Vagina (tissue), 2 donors: ENCODE data around the gene FAM163B. TPM values are rescaled to one million over a fixed set of nuclear protein-coding genes. Genes with fewer than 3 reads are reported as not detected.

Experiments used
- DNase-seq, 2 donors: peaks; one replicate each; pipeline ENCODE4 v3.0.0-alpha.2; 2017; ENCODE audit errors: extremely low spot score in 2 of 2
- H3K27ac ChIP-seq: fragments of 200-600 bp; sonication (generic); one replicate; pipeline ENCODE4 v1.5.1; 2019
- H3K27me3 ChIP-seq: fragments of 200-600 bp; sonication (generic); one replicate; pipeline ENCODE4 v1.5.1; 2019
- H3K36me3 ChIP-seq, 2 donors: fragments of 200-600 bp; sonication (generic); one replicate each; pipeline ENCODE4 v1.5.1; 2017 to 2019
- H3K4me1 ChIP-seq: fragments of 200-600 bp; sonication (generic); one replicate; pipeline ENCODE4 v1.5.1; 2019
- H3K4me3 ChIP-seq, 2 donors: fragments of 200-600 bp; sonication (generic); 1 replicate in 1 of 2; 2 replicates in 1 of 2; pipeline ENCODE4 v1.5.1; 2016 to 2019
- H3K9me3 ChIP-seq: fragments of 200-600 bp; sonication (generic); one replicate; pipeline ENCODE4 v1.5.1; 2019
- CTCF ChIP-seq, 3 experiments: fragments of 450-650 bp in 2 of 3; fragments of 200-600 bp in 1 of 3; sonication (generic) in 1 of 3; IDR thresholded peaks; one replicate each; pipeline ENCODE4 v1.5.1; 2017 to 2019; ENCODE audit warnings: antibody characterized with exemption in 3 of 3, mild to moderate bottlenecking in 2 of 3, moderate library complexity in 2 of 3
- POLR2A ChIP-seq, 2 donors: fragments of 450-650 bp; IDR thresholded peaks; one replicate each; pipeline ENCODE4 v1.6.1; 2017; ENCODE audit warnings: antibody characterized with exemption in 2 of 2, mild to moderate bottlenecking in 2 of 2, moderate library complexity in 2 of 2
- POLR2AphosphoS5 ChIP-seq, 2 donors: sonication (generic); formaldehyde crosslinking; IDR thresholded peaks; one replicate each; pipeline ENCODE4 v1.9.0; 2017; ENCODE audit warnings: antibody characterized with exemption in 2 of 2, mild to moderate bottlenecking in 2 of 2, low read depth in 1 of 2; ENCODE audit not compliant: insufficient read depth in 1 of 2
- intact Hi-C: fragments of 100-400 bp; cut with DNase I; formaldehyde crosslinking; loops from one replicate; pipeline ENCODE4 v1.15.1; 2023
- total RNA-seq: library from RNA; depleted of rRNA; stranded (reverse); fragments of >200 nt; gene quantifications from one replicate; pipeline ENCODE4 v1.2.3, GENCODE V29; 2016

Gene FAM163B
- total RNA-seq: not detected

GRCh38 chr9:133609311-133610098 is at the start of gene FAM163B:
Gene FAM163B (minus strand): TSS chr9:133609389. CDS start chr9:133580223, 29,166 bp downstream.
- DNase-seq: no peak
- Histone ChIP-seq H3K27ac (no peak within 1 kb of the TSS), H3K4me1 (no peaks in the 10 kb centered on the region), H3K9me3 (no peaks in the 10 kb centered on the region), H3K36me3 (no peaks in the 10 kb centered on the region), H3K4me3 (no peak within 1 kb of the TSS), H3K27me3 (peaks cover 6% of the 10 kb centered on the region)
- TF ChIP-seq POLR2A (IDR thresholded peaks at IDR 0.05) (no peak), CTCF (IDR thresholded peaks at IDR 0.05) (no peak), POLR2AphosphoS5 (IDR thresholded peaks at IDR 0.05; ENCODE audit: insufficient read depth in 1 of 2, low read depth in 1 of 2) (no peak)
- intact Hi-C loops: no loop called here

GRCh38 chr9:133657120-133657661 is 48.0 kb upstream of the FAM163B start:
- H3K27me3 ChIP-seq: no peaks in the 10 kb centered on the region
- no peak overlapping the region for H3K27ac ChIP-seq
- H3K9me3 ChIP-seq: no peaks in the 10 kb centered on the region
- H3K4me1 ChIP-seq: peaks cover 21% of the 10 kb centered on the region
- DNase-seq: no peak
- H3K36me3 ChIP-seq: no peaks in the 10 kb centered on the region
- TF ChIP-seq POLR2A (IDR thresholded peaks at IDR 0.05) (no peak), POLR2AphosphoS5 (IDR thresholded peaks at IDR 0.05; ENCODE audit: insufficient read depth in 1 of 2, low read depth in 1 of 2) (no peak), CTCF (IDR thresholded peaks at IDR 0.05) (no peak)
- intact Hi-C loops: no loop called here
- H3K4me3 ChIP-seq: no peak overlapping the region

- H3K4me3 ChIP-seq: no peak overlapping the region
- H3K4me1 ChIP-seq: peaks cover 21% of the 10 kb centered on the region
- DNase-seq: no peak
- no peaks in the 10 kb centered on the region for H3K36me3 ChIP-seq
- no peaks in the 10 kb centered on the region for H3K27me3 ChIP-seq
- intact Hi-C loops: no loop called here
- TF ChIP-seq POLR2AphosphoS5 (IDR thresholded peaks at IDR 0.05; ENCODE audit: insufficient read depth in 1 of 2, low read depth in 1 of 2) (no peak), CTCF (IDR thresholded peaks at IDR 0.05) (no peak), POLR2A (IDR thresholded peaks at IDR 0.05) (no peak)
- H3K27ac ChIP-seq: no peak overlapping the region
- H3K9me3 ChIP-seq: no peaks in the 10 kb centered on the region
Observed at GRCh38 chr9:133656211-133657119, 47.3 kb upstream of the FAM163B start.

- Histone ChIP-seq H3K27ac (no peak overlapping the region), H3K9me3 (no peaks in the 10 kb centered on the region), H3K4me3 (no peak overlapping the region), H3K4me1 (peaks cover 21% of the 10 kb centered on the region), H3K36me3 (no peaks in the 10 kb centered on the region), H3K27me3 (no peaks in the 10 kb centered on the region)
- DNase-seq: no peak
- intact Hi-C loops: no loop called here
- no peak for TF ChIP-seq CTCF (IDR thresholded peaks at IDR 0.05)
- no peak for TF ChIP-seq POLR2A (IDR thresholded peaks at IDR 0.05)
- no peak for TF ChIP-seq POLR2AphosphoS5 (IDR thresholded peaks at IDR 0.05; ENCODE audit: insufficient read depth in 1 of 2, low read depth in 1 of 2)
Observed at GRCh38 chr9:133655701-133656100, 46.5 kb upstream of the FAM163B start.
